HG02852 (cell line): ENCODE measurements around the gene NUP214.
"Not testable (repeated sequence)": the region's sequence is repeated elsewhere in the genome, so short reads cannot be mapped to it uniquely, and the experiment has no call there.

Experiments
- ATAC-seq: cut with Tn5 transposase; IDR thresholded peaks from one replicate; pipeline ENCODE4 v1.9.1; 2021; ENCODE audit warnings: mild to moderate bottlenecking, moderate library complexity; ENCODE audit not compliant: unreplicated experiment

The NUP214 gene

GRCh38 chr9:131158673-131159072 is 33.3 kb downstream of the NUP214 start:
- not testable (repeated sequence) for ATAC-seq

DNA sequence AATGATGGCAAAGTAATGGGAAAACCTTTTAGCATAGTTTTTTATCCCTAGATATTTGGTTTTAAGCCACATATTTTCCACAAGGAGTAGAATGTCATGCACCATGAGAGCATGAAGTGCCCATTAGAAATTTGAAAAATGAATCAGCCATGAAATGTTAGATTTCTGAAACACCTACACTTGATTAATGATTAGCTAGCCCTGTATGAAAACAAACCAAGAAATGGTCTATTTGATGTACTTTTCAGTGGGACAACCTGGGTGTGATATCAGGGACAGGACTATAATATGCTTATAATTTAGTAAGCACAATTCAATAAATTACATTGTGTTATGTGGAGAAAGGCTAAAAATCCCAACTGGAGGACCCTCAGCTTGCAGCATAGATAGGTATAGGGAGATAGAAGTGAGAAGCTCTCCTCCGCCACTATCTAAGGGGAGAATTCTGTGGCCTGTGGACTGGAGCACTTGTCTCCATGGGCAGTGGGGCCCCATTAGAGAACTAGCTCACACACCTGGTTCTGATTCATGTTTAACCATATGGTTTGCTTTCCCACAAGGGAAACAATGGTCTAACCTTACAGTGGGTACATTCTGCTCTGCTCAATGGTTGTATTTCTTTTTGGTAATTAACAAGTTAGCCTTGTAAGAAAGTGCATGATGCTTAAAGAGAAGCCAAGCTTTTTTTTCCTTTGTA is 35.2 kb downstream of the NUP214 start:
- ATAC-seq = no peak

- ATAC-seq = no peak
Measured at GRCh38 chr9:131161585-131161984, 36.2 kb downstream of the NUP214 start.

DNA sequence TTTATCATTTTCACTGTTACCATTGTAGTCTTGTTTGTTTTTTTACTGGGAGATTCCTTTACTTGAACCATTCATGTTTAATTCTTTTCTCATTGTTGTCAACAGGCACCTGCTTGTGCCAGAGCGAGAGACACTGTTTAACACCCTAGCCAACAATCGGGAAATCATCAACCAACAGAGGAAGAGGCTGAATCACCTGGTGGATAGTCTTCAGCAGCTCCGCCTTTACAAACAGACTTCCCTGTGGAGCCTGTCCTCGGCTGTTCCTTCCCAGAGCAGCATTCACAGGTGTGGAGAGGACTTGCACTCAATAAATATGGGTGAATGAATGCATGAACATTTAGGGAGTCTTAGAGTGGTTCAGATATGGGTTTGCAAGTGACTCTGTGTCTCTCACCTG is 37.5 kb downstream of the NUP214 start:
- no peak for ATAC-seq

- no peak for ATAC-seq
Measured at GRCh38 chr9:131165523-131165922, 40.1 kb downstream of the NUP214 start.

GRCh38 chr9:131167146-131167692 is 41.8 kb downstream of the NUP214 start:
- ATAC-seq = no peak

DNA sequence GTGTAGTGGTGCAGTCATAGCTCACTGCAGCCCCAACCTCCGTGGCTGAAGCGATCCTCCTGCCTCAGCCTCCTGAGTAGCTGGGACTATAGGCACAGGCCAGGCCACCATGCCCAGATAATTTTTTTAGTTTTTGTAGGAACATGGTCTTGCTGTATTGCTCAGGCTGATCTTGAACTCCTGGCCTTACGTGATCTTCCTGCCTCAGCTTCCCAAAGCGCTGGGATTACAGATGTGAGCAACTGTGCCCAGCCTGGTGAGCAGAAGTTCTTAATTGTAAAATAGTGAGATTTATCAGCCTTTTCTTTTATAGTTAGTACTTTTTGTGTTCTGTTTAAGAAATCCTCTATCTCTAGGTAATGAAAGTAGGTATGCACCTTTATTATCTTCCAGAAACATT is 42.5 kb downstream of the NUP214 start:
- ATAC-seq = no peak

DNA sequence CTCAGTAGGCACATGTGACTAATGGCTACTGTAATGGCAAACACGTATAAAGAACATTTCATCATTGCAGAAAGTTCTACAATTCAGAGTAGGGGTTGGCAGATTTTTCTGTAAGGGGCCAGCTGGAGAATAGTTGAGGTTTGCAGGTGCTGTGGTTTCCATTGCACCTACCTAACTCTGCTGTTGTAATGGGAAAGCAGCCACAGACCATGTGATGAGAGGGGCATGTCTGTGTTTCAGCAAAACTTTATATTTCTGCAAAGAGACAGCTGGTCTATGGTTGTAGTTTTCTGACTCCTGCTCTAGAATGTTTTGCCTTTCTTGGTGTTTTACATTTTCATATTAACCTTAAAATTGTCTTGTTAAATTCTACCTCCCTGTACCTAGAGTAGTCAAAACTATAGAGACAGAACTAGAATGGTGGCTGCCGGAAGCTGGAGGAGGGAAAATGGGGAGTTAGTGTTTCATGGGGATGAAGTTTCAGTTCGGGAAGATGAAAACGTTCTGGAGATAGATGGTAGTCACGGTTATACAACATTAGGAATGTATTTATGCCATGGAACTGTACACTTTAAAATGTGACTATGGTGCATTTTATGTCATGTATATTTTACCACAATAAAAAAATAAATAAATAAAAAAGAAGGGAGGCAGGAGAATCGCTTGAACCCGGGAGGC is 44.3 kb downstream of the NUP214 start:
- no peak for ATAC-seq

- no peak for ATAC-seq
Measured at GRCh38 chr9:131173995-131174394, 48.6 kb downstream of the NUP214 start.

DNA sequence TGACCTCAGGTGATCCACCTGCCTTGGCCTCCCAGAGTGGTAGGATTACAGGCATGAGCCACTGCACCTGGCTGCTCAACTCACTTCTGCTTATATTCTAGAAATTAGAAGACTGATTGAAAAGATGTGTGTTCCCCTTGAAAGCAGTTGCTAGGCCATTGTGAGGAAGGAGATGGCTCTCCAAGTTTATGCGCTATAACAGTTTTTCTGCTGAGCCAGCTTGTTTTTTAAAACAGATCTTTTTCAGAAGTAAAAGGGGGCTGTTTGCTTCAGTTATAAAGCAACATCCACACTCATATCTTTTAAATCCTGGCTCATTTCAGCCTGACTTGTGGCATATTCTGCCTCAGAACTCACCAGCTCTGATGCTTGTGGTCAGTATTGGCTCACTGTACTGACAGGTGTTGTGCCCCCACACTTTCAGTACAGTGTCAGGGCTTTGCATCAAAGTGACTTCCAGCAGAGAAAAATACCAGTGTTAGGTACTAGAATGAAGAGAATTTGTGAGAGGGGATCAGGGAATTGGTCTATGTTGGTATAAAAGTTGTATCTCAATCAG is 49.4 kb downstream of the NUP214 start:
- ATAC-seq = no peak

GRCh38 chr9:131177898-131178297 is 52.5 kb downstream of the NUP214 start:
- no peak for ATAC-seq

- no peak for ATAC-seq
Measured at GRCh38 chr9:131178382-131178781, 53.0 kb downstream of the NUP214 start.

GRCh38 chr9:131178926-131179325 is 53.5 kb downstream of the NUP214 start:
- ATAC-seq = no peak

- ATAC-seq = no peak
Measured at GRCh38 chr9:131179561-131180219, 54.3 kb downstream of the NUP214 start.

DNA sequence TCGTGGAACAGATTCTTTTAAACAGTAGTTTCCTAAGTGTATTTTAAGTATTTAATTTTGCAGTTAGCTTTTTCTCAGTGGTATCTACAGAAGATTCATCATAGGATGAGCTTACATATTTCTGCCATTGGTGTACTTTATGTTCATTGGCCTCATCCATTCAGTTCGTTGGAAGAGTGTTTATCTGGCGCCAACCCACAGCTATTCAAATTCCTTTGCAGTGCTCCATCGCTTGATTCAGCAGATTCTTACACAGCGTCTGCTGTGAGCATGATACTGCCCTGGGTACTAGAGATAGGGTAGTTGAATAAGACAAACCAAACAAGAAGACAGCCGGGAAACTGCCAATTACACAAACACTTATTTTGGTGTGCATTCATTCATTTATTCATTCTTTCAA is 55.1 kb downstream of the NUP214 start:
- ATAC-seq = no peak

DNA sequence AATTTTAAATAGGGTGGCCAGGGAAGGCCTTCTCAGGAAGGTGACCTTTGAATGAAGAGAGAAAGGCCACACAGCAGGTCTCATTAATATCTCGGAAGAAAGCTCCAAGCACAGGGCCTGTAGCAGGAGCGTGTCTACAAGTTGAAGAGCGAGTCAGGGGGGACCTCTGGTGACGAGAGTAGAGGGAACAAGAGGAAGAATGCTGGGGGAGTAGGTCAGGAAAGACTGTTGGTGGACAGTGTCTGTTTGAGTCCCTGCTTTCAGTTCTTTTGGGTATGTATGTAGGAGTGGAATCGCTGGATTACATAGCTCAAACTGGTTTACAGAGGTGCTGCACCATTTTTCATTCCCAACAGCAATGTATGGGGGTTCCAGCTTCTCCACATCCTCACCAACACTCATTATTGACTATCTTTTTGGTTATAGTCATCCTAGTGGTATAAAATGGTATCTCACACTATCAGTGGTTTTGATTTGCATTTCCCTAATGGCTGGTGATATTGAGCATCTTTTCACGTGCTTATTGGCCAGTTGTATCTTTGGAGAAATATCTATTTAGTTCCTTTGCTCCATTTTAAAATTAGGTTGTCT is 55.8 kb downstream of the NUP214 start:
- ATAC-seq = no peak

GRCh38 chr9:131185924-131186323 is 60.5 kb downstream of the NUP214 start:
- ATAC-seq = no peak

DNA sequence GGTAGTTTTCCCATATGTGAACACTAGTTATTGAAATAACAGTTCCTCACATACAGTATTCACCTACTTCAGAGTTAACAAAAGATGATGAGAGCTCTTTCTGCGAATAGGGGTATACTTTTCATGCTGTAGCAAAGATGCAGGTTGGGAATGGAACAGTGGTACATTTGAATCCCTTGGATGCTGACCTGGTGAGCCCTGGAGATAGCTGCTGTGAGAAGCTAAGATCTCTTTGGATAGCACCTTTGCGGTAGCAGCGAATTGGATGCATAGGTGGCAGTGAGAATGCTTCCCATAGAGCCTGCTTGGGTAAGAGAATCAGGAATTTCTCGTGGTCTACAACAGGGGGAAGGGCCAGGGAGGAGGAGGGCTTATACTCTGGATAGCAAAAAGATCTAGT is 61.2 kb downstream of the NUP214 start:
- no peak for ATAC-seq

- peak; percentile 59 for ATAC-seq
Measured at GRCh38 chr9:131187957-131188356, 62.6 kb downstream of the NUP214 start.

GRCh38 chr9:131188976-131189375 is 63.6 kb downstream of the NUP214 start:
- ATAC-seq = no peak

DNA sequence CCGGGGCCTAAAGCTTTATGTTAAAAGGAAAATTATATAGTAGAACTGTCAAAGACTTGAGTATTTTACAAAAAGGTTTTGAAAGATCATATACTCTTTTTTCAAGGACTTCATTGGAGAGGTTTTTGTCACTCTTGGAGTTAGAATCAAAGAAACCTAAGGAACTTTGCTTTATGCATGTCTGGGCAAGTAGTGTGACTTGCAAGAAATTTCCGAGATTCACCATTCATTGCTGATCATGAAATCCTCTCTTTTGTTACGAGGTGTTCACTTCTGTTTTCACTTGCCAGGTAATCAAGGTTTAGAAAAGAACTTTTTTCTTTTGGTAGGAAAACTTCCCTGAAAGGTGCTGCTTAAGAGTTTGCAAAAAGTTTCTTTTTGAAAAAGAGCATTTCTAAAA is 64.8 kb downstream of the NUP214 start:
- no peak for ATAC-seq
